Keratinocyte (primary cell): Measurements from ENCODE around the gene CDKN3. TPM values are rescaled to one million over a fixed set of nuclear protein-coding genes. Genes with fewer than 3 reads are reported as not detected.

ENCODE experiments used
- DNase-seq: peaks from one replicate; pipeline ENCODE4 v3.0.0-alpha.2; 2011; ENCODE audit warnings: low read depth, missing footprints, low spot score
- FAIRE-seq: peaks from 2 replicates; lab custom pipeline; 2011; peaks lifted over from hg19 to GRCh38; lab: Jason Lieb, UNC
- H2AFZ ChIP-seq: 2 replicates; pipeline ENCODE4 v1.6.0; 2012; ENCODE audit warnings: low read length, control low read depth, inconsistent platforms; ENCODE audit not compliant: control insufficient read depth
- H3K27ac ChIP-seq: 2 replicates; pipeline ENCODE4 v1.5.1; 2011; ENCODE audit warnings: low read length; ENCODE audit not compliant: control insufficient read depth, insufficient read depth
- H3K27me3 ChIP-seq: 3 replicates; pipeline ENCODE4 v1.6.0; 2011; ENCODE audit warnings: low read length; ENCODE audit not compliant: control insufficient read depth, insufficient read depth; ENCODE audit errors: extremely low read depth
- H3K36me3 ChIP-seq, 2 experiments: 2 replicates in 1 of 2; 3 replicates in 1 of 2; pipeline ENCODE4 v1.5.1; 2011; ENCODE audit warnings: low read length in 2 of 2, mild to moderate bottlenecking in 1 of 2; ENCODE audit not compliant: control insufficient read depth in 2 of 2, insufficient read depth in 2 of 2; ENCODE audit errors: extremely low read depth in 1 of 2
- H3K4me1 ChIP-seq: 3 replicates; pipeline ENCODE4 v1.5.1; 2011; ENCODE audit warnings: low read length; ENCODE audit not compliant: control insufficient read depth, insufficient read depth; ENCODE audit errors: extremely low read depth
- H3K4me2 ChIP-seq: 3 replicates; pipeline ENCODE4 v1.6.0; 2011; ENCODE audit warnings: low read depth, low read length; ENCODE audit not compliant: control insufficient read depth, insufficient read depth; ENCODE audit errors: extremely low read depth
- H3K4me3 ChIP-seq, 3 experiments: fragments of 200-600 bp in 1 of 3; sonication (generic) in 1 of 3; 2 replicates in 2 of 3; 3 replicates in 1 of 3; pipeline ENCODE4 v1.5.1; 2011 to 2016; ENCODE audit warnings: low read length in 3 of 3, mild to moderate bottlenecking in 3 of 3, control low read depth in 2 of 3, inconsistent platforms in 1 of 3, low read depth in 1 of 3, mixed read lengths in 1 of 3, mixed run types in 1 of 3, moderate library complexity in 1 of 3; ENCODE audit not compliant: control insufficient read depth in 2 of 3, insufficient read depth in 2 of 3; ENCODE audit errors: extremely low read depth in 1 of 3
- H3K79me2 ChIP-seq: 2 replicates; pipeline ENCODE4 v1.6.0; 2012; ENCODE audit warnings: low read length; ENCODE audit not compliant: control insufficient read depth, insufficient read depth
- H3K9ac ChIP-seq: 3 replicates; pipeline ENCODE4 v1.6.0; 2011; ENCODE audit warnings: low read length; ENCODE audit not compliant: control insufficient read depth, insufficient read depth; ENCODE audit errors: extremely low read depth
- H3K9me1 ChIP-seq: 3 replicates; pipeline ENCODE4 v1.6.0; 2011; ENCODE audit warnings: low read length; ENCODE audit not compliant: control insufficient read depth, insufficient read depth; ENCODE audit errors: extremely low read depth
- H3K9me3 ChIP-seq: 2 replicates; pipeline ENCODE4 v1.5.1; 2012; ENCODE audit warnings: low read depth, low read length; ENCODE audit not compliant: control insufficient read depth
- H4K20me1 ChIP-seq: 3 replicates; pipeline ENCODE4 v1.6.0; 2011; ENCODE audit warnings: low read length; ENCODE audit not compliant: control insufficient read depth, insufficient read depth; ENCODE audit errors: extremely low read depth
- CTCF ChIP-seq, 3 experiments: IDR thresholded peaks in 1 of 3; conservative IDR thresholded peaks in 1 of 3; optimal IDR thresholded peaks in 1 of 3; 2 replicates in 2 of 3; 3 replicates in 1 of 3; pipeline versions ENCODE3 to v1.5.1; 2011; ENCODE audit warnings: low read length in 3 of 3, mild to moderate bottlenecking in 3 of 3, moderate library complexity in 2 of 3, control low read depth in 1 of 3, inconsistent platforms in 1 of 3; ENCODE audit not compliant: insufficient read depth in 2 of 3; ENCODE audit errors: extremely low read depth in 1 of 3
- EZH2 ChIP-seq: IDR thresholded peaks from one replicate; pipeline ENCODE4 v1.6.1; 2012; ENCODE audit warnings: inconsistent platforms, mild to moderate bottlenecking, low read length, moderate library complexity
- dilution Hi-C: fragments of 300-500 bp; cut with MboI; formaldehyde crosslinking; loops from one replicate; pipeline ENCODE4 v1.7.0; 2020; ENCODE audit warnings: low sequenced_read_pairs; ENCODE audit not compliant: extremely low pct_ligation_motif_present
- polyA plus RNA-seq, 5 experiments: library from polyadenylated mRNA; depleted of rRNA in 3 of 5; stranded (reverse) in 3 of 5; stranded (forward) in 1 of 5; unstranded in 1 of 5; fragments of >200 nt; gene quantifications; 1 replicate in 1 of 5; 2 replicates in 3 of 5; 3 replicates in 1 of 5; pipeline versions ENCODE4 v1.2.1 to v1.2.3, GENCODE V29; 2011 to 2012; ENCODE audit warnings: missing spikeins in 2 of 5, low read depth in 1 of 5, low replicate concordance in 1 of 5

Gene CDKN3
- polyA plus RNA-seq, 1 donor (not counting 4 experiments of a cell fraction or from before 2014, with no cell fraction given), result 51.6 TPM

DNA sequence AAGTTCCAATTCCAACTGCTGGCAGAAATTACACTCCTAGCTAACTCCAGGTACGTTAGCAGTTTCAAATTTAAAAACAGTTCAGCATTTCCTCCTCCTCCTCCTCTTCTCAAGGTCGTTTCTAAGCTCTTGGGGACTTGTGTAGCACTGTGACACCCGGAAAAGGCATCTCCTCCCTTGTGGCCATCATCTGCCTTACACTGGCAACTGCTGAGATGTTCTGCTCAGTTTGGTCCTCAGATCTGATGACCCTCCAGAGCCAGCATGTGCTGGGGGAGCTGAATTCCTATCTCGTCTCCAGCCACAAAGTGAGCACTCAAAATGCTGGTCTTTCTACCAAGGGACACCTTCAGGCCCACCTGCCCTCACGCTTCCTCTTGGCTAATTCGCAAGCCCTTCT lies 43.5 kb upstream of the CDKN3 start:
- DNase-seq, result no peak
- Histone ChIP-seq H3K9me1 (no peaks in the 10 kb centered on the region), H3K4me2 (no peak overlapping the region), H3K4me1 (peaks cover 10% of the 10 kb centered on the region), H4K20me1 (no peaks in the 10 kb centered on the region), H3K4me3 (no peak overlapping the region), H3K9ac (no peak overlapping the region), H3K9me3 (peaks cover 3% of the 10 kb centered on the region), H3K27me3 (no peaks in the 10 kb centered on the region), H3K36me3 (no peaks in the 10 kb centered on the region), H3K79me2 (no peaks in the 10 kb centered on the region), H2AFZ (no peak overlapping the region), H3K27ac (no peak overlapping the region)
- dilution Hi-C loops, result no loop called here
- no peak for FAIRE-seq
- no peak for TF ChIP-seq EZH2
- TF ChIP-seq CTCF (optimal IDR thresholded peaks at IDR 0.05 in 1 of 3, IDR thresholded peaks at IDR 0.05 in 1 of 3, conservative IDR thresholded peaks at IDR 0.05 in 1 of 3; ENCODE audit: extremely low read depth in 1 of 3, insufficient read depth in 2 of 3, low read length in 3 of 3), result no peak

DNA sequence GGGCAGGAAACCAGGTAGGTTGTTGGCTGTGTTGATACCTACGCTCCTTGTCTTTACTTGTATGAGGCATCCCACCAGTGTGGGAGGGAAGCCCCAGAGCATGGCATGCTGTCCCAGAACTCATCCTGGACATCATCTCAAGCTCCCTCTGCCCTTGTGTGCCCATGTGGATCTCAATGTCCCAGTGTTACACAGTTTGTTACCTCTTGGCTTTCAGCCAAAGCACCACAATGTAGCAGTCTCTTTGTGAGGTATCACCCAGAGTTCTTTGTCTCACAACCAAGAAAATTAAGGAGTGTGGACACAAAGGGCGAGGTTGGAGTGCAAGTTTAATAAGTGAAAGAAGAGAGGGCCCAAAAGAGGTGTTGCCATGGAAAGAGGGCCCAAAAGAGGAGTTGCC lies 43.1 kb upstream of the CDKN3 start:
- Histone ChIP-seq H3K79me2 (no peaks in the 10 kb centered on the region), H3K27ac (no peak overlapping the region), H3K9me1 (no peaks in the 10 kb centered on the region), H4K20me1 (no peaks in the 10 kb centered on the region), H3K4me1 (peaks cover 10% of the 10 kb centered on the region), H3K9ac (no peak overlapping the region), H3K4me2 (no peak overlapping the region), H3K4me3 (no peak overlapping the region), H3K9me3 (peaks cover 3% of the 10 kb centered on the region), H2AFZ (no peak overlapping the region), H3K36me3 (no peaks in the 10 kb centered on the region), H3K27me3 (no peaks in the 10 kb centered on the region)
- dilution Hi-C loops, result no loop called here
- FAIRE-seq, result no peak
- DNase-seq, result no peak
- TF ChIP-seq CTCF (optimal IDR thresholded peaks at IDR 0.05 in 1 of 3, IDR thresholded peaks at IDR 0.05 in 1 of 3, conservative IDR thresholded peaks at IDR 0.05 in 1 of 3; ENCODE audit: extremely low read depth in 1 of 3, insufficient read depth in 2 of 3, low read length in 3 of 3), result no peak
- TF ChIP-seq EZH2, result no peak
